Endothelial cell of hepatic sinusoid (primary cell): ENCODE results near the gene CDCP2.

Experiments used
- in situ Hi-C: cut with HindIII; loops from 2 replicates; pipeline ENCODE4 v1.10.0; 2017; ENCODE audit warnings: low sequenced_read_pairs

CDCP2 gene

DNA sequence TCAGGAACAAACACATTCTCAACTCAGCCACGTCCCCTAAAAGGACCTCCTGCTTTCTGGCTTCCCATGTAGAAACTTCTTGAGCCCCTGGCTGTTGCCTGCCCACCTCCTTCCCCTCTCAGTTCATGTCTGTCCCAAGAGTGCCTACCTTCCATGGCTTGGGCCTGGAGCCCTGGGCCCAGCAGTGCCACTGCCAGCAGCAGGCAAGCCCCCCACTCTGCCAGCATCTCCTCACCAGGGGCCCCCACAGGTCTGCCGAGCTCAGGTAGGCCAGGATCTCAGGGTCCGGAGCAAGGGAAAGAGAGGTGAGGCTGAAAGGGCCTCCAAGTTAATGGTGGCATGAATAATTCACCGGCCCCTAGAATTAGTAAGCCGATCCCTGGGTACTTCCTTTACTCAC lies at the start of gene CDCP2:
TSS of gene CDCP2 (minus strand) at position 305 of the 400 bp plus-strand sequence. CDS start at position 227, 78 bp downstream.
- in situ Hi-C loops = no loop called here

DNA sequence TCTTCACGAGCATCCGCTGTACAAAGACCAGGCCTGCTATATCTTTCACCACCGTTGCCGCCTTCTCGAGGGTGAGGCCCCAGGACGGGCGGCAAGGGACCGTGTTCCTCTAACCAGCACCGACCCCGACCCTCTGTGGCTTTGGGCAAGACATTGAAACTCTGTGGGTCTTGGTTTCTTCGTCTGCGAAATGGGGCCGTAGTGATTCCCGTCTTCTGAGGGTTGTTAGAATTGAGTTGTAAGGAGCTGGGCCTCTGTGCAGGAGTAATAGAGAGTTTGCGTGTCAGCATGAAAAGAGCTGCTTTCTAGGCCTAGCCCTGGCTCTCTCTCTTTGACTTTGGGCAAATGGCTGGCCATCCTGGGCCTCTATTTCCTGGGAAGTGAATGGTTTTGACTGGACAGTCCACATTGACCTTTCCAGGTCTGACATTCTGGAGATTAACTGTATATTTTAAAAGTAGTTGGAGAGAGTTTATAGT lies 47.8 kb upstream of the CDCP2 start:
- in situ Hi-C loops = no loop called here

DNA sequence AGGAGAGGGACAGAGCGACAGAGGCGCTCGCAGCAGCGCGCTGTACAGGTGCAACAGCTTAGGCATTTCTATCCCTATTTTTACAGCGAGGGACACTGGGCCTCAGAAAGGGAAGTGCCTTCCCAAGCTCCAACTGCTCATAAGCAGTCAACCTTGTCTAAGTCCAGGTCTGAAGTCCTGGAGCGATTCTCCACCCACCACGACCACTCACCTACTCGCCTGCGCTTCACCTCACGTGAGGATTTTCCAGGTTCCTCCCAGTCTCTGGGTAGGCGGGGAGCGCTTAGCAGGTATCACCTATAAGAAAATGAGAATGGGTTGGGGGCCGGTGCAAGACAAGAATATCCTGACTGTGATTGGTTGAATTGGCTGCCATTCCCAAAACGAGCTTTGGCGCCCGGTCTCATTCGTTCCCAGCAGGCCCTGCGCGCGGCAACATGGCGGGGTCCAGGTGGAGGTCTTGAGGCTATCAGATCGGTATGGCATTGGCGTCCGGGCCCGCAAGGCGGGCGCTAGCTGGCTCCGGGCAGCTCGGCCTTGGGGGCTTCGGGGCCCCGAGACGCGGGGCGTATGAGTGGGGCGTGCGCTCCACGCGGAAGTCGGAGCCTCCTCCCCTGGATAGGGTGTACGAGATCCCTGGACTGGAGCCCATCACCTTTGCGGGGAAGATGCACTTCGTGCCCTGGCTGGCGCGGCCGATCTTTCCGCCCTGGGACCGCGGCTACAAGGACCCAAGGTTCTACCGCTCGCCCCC lies 47.1 kb upstream of the CDCP2 start, which contains the start of the genes CYB5RL and MRPL37:
TSS of gene CYB5RL (minus strand) at position 266 of the 754 bp plus-strand sequence. CDS start 4,414 bp downstream, outside the sequence.
TSS of gene MRPL37 (plus strand) at position 403 of the 754 bp plus-strand sequence. CDS start at position 480, 77 bp downstream.
- in situ Hi-C loops = no loop called here

DNA sequence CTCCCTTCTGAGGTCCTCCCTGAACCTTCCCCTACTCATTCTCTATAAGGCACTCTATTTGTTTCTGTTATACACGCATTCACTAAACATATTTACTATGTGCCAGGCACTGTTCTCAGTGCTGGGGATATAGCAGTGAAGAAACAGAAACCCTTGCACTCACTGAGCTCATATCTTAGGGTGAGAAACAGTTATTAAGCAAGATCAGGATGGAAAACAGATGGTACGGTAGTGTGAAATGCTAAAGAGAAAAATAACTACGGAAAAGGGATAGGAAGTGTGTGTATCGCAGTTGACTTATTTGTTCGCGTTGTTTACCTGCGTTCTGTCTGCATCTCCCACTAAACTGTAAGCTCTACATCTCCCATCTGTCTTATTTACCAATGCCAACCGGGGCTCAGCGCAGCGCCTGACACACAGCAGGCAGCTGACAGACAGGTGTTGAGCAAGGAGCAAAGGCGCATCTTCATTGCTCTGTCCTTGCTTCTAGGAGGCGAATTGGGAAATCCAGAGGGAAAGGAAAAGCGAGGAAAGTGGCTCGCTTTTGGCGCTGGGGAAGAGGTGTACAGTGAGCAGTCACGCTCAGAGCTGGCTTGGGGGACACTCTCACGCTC lies 46.5 kb upstream of the CDCP2 start:
- in situ Hi-C loops = no loop called here

DNA sequence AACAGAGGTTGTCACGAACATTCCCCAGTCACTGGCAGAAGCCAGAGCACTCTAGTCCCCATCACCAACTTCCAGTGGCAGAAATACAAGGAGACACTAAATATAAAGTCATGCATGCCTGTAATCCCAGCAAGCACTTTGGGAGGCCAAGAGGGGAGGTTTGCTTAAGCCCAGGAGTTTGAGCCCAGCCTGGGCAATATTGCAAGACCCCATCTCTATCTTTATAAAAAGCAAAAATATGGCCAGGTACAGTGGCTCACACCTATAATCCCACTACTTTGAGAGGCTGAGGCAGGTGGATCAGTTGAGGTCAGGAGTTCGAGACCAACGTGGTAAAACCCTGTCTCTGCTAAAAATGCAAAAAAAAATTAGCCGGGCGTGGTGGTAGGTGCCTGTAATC lies 40.7 kb upstream of the CDCP2 start:
- in situ Hi-C loops = no loop called here

DNA sequence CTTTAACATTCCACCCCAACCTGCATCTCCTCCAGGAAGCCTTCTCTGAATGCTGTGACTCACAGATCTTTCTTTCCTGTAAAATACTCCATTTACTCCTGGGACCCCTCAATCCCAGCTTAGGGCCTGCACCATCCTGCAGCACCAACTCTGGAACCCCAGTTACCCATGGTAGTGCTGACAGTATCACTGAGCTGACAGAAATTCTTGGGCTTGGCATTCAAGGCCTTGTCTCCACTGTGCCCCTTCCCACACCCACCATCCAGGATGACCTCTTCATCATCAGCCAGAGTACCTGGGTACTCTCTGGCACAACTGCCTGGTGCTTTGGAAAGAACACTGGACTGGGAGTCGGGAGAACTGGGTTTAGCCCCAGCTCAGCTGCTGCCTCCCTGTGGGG lies 38.7 kb upstream of the CDCP2 start:
- in situ Hi-C loops = no loop called here

DNA sequence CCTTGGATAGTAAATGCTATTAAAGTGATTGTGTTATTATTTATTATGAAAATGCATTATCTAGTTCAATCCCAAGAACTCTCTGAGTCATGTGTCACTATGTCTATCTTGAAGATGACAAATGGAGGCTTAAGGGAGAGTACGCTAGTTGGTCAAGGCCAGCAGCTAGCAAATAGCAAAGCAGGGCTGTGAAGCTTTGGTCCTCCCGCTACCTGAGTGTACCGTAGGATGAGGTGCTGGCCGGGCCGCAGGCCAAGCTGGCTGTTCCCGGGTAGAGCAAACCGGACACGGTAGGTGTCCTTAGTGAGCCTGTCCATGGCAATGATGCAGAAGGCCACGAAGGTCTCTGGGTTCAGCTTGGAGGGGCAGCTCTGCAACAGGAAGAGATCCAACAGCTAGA lies 37.7 kb upstream of the CDCP2 start:
- in situ Hi-C loops = no loop called here

DNA sequence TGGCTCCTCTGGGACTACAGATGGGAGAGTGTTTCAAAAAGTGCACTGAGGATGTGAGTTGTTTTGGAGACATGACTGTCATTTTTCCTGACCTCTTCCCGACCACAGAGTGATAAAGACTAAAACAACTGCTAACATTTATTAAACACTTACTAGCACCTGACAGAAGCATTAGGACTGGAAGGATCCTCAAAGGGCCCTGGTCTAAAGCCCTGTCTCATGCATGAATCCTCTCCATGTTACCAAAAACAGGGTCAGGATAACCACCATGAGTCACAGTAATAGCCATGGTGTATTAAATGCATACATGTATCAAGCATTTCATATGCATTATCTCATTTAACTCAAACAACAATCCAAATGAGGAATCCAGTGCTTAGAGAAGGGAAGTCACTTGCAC lies 35.5 kb upstream of the CDCP2 start:
- in situ Hi-C loops = no loop called here

DNA sequence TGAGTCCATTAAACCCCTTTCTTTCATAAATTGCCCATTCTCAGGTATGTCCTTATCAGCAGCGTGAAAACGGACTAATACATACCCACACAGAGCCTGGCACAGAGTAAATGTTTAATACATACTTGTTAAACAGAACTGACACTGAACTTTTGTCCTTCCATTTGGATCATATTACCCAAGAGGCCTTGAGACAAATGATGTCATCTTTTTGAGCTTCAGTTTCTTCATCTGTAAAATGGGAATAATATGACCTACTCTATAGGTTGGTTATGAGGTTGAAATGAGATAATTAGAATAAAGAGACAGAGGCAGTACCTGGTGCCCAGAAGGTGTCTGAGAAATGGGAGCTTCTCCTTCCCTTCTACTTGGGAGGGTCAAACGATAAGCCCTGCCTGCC lies 33.3 kb upstream of the CDCP2 start:
- in situ Hi-C loops = no loop called here

DNA sequence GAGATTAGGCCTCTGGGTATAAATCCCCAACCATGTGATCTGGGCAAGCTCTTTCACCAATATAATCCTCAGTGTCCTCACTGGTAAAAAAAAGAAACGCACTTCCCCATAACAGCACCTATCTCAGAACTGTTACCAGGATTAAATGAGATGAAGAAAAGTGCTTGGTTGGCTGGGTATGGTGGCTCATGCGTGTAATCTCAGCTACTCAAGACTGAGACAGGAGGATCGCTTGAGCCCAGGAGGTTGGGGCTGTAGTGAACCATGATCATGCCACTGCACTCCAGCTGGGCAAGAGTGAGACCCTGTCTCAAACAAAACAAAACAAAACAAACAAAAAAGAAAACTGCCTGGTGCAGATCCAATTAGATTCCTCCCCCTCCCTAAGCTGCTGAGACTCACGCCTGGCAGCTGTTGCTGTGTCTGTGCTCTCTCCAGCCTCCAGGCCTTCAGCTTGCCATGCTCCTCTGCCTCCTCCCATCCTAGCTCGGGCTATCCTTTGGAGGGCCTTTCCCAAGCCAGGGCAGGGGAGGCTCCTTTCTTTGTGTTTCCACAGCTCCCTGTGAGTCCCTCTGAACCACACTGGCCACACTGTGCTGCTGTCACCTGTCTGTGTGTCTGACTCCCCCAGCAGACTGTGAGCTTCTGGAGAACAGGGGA lies 28.0 kb upstream of the CDCP2 start:
- in situ Hi-C loops = no loop called here

DNA sequence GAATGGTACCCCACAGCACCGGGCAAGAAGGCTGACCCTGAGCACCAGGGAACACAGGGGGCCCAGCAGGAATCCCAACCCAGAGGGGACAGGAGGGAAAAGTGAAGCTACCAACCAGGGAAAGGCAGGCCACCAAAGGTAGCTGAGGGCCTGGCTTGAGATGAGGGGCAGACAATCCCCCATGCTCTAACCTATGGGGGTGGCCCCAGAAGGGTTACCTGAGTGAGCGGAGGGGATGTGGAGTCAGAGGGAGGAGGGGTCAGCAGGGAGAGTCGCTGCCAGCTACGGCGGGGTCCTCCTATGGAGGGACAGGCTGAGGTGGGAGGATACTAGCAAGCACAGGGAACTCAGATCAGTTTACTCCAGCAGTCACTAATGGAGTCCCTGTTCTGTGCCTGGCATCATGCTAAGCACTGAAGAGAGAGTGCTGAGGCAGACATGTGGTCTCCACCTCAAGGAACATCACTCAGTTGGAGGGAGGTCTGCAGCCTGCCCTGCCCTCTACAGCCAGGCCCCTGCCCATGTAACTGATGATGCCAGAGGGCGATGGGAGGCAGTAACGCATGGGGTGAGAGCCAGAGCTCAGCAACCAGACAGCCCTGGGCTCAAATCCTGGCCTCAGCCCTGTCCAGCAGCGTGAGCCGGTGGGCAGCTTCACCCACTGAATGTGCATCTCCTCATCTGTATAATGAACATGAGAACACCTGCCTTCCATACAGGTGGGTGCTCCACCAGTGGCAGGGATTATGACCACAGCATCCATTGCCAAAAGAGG lies 25.7 kb upstream of the CDCP2 start:
- in situ Hi-C loops = no loop called here

DNA sequence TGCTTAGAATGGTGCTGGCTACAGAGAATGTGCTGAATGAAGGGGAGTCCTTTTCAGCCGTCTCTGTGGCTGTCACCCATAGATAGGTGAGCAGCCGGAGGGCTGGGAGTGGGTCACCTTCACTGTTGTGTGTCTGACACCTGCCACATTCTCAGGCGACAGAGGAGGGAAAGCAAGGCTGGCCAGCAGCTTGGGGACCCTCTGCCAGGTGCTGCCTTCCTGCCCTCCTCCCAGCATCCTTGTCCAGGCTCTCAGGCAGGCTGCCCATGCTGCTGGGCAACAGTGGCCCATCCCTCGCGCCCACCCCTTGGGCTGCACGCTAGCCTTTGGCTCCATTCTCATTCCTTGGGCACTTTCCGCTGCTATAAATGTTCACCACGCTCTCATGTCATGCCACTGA lies 24.9 kb upstream of the CDCP2 start:
- in situ Hi-C loops = no loop called here

DNA sequence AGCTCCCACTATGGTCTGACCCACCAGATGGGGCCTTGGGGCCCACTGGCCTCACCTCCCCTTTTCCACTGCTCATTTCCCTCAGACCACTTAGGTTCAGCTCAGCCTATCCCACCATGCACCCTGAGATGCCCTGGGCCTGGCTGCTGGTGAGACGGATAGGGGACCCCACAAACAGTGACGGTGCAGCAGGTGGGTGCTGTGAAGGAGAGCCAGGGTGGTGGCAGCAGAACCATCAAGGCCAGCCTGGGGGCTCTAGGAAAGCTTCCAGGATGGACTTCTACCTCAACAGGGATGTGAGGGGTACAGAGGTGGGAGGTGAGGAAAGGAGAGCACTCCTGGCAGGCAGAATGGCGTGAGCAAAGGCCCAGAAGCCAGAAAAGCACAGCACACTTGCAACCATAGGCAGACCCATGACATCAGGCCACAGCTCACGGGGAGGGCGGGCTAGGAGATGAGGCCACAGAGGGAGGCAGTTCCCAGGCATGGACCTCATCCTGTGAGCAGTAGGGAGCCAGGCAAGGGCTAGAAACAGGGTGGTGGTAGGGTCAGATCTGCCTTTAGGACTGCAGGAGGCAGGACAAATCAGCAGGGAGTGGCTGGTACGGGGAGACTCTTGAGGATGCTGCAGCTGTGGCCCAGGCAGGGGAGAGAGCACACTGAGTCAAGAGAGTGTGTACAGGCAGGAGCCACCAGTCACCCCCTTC lies 24.0 kb upstream of the CDCP2 start:
- in situ Hi-C loops = no loop called here

DNA sequence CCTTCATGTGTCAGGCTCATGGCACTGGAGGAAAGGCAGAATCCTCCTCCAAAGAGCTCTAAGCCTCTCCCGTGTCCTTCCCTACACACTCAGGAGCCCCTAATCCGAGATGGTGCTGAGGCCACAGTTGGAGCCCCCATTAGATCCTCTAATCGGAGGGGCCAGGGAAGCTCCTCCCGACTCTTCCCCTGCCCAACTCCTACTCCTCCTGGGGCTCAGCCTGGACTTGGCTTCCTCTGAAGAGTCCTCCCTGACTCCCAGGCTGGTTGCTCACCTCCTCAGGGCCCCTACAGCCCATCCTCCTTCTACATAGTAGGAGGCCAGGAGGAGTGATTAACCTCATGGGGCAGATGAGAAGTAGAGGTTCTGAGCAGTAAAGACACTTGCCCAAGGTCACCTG lies 21.3 kb upstream of the CDCP2 start:
- in situ Hi-C loops = loop anchor here (5.0 kb wide), 2 partner anchors 47 to 82 kb away; no protein-coding TSS in a partner anchor

DNA sequence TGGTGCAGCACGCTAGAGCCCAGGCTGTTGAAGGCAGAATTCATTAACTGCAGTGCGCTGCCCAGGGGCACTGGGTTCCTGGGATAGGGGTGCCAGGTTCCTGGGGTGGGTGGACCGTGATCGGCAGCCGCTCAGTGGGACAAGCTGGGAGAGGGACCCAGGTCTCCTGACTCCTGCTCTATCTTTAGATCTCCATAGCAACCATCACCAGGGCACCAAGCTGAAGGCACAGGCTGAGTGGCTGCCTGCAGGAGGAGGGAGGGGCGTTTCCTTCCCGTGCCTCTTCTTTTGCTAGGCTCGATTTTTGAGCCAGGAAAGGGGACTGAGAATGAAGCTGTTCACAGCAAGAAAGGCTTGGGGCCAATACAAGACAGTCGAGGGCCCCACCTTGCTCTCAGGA lies 20.9 kb upstream of the CDCP2 start:
- in situ Hi-C loops = loop anchor here (5.0 kb wide), 2 partner anchors 46 to 81 kb away; no protein-coding TSS in a partner anchor

DNA sequence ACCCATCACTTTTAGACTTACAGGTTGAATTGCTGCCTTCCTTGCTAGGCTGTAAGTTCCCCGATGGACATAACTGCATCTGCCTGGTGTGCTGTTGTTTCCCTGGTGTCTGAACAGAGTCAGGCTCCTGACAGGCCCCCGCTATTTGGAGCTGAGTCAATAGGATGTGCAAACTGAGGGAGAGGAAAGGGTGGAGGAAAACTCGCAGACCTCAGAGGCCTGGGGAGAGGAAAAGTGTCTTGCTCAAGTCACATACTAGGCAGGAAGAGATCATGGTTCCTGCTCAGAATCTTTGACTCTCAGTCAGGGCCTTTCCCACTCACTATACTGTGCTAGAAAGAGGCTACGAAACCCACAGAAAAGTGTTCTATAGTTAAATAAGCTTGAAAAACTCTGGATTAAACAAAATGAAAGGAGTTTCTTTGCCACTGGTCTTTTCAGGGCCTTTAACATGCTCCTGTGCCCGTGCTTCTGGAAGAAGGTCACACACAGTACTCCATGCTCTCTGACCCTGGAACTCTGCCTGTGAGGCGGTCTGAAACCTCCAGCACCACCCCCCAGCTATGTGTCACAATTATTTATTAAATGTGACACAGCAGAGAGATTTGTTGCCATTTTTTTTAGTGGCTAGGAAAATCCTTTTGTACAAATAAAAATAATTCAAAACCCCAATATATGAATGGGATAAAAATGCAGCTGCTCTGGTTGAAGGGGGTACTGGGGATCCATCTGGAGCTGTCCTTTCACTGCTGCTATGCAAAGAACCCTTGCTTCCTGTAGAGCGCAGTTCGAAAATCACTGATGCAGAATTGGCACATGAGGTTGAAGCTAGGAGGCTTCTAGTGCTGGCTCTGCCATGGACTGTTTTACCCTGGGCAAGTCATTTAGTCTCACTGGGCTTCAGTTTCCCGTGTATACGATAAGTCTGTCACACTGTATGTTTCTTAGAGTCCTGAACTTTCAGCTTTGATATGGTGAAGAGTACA lies 20.1 kb upstream of the CDCP2 start:
- in situ Hi-C loops = loop anchor here (5.0 kb wide), 2 partner anchors 46 to 81 kb away; no protein-coding TSS in a partner anchor

DNA sequence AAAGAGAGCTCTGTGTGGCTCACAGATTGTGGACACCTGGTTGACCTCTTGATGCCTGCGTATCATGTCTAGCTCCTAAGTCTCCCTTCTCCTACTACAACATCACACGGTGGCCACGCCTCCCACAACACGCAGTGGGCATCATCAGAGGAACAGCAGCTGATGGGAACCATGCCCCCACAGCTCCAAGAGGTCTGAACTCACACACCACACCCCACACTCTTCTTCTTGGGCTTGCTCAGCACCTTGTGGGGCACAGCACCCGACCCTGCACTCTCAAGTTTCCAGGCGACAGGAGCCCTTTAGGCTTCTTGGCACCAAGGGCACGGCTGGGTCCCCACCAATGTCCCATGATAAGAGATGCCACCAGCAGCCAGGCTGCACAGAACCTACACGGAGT lies 18.8 kb upstream of the CDCP2 start:
- in situ Hi-C loops = loop anchor here (5.0 kb wide), 2 partner anchors 44 to 79 kb away; no protein-coding TSS in a partner anchor

DNA sequence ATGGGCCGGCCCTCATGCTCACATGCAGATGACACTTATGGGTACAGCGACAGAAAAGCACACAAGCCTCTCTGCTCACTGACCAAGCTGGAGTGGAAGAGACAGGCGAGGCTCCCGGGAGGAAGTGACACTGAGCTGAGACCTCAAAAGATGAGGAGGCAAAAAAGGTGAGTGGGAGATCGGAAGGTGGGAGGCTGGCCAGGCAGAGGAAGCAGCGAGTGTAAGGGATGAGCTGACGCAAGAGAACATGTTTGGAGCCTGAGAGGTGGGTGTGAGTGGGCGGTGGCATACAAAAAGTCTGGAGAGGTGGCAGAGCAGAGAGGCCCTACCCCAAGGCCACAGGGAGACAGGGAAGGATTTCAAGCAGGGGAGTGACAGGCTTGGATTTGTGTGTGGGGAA lies 18.2 kb upstream of the CDCP2 start:
- in situ Hi-C loops = loop anchor here (5.0 kb wide), 2 partner anchors 44 to 79 kb away; no protein-coding TSS in a partner anchor

DNA sequence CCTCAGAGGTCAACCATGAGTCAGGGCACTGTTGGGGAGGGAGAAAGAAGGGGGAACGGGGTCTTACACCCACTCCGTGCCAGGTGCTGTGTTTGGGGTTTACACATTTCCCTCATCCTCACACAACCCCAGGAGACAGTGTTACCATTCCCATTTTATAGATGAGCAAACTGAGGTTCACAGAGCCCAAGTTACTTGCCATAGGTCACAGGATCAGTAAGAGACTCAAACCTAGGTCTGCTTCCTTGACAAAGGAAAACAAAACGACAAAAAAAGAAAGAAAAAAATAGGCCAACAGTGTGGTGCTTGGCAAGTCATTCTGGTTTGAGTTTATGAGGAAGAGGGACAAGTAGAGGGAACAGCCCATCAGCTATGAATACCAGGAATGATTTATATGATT lies 16.3 kb upstream of the CDCP2 start:
- in situ Hi-C loops = no loop called here
